Sciatic nerve (tissue), 2 donors: ENCODE data around the gene TMEM37. TPM values are rescaled to one million over a fixed set of nuclear protein-coding genes. Genes with fewer than 3 reads are reported as not detected.

Experiments
- ATAC-seq: fragments of 200-7000 bp; cut with Tn5 transposase; one replicate; pipeline ENCODE4 v1.9.1; 2020; ENCODE audit warnings: mild to moderate bottlenecking, moderate library complexity
- DNase-seq: peaks from one replicate; pipeline ENCODE4 v3.0.0-alpha.2; 2020; ENCODE audit warnings: low spot score
- intact Hi-C: fragments of 100-400 bp; cut with DNase I; formaldehyde crosslinking; loops from one replicate; pipeline ENCODE4 v1.14.2; 2022
- total RNA-seq: library from RNA; stranded (reverse); fragmentation: NEBNext Ultra II Directional; extraction: Animal tissue kit (Norgen Biotek cat#: 25700); gene quantifications from one replicate; pipeline ENCODE4 v1.2.1, GENCODE V29; 2021
- donor health status: DM: no; HTN: no; CAD: no.
- donor health status: DM: no; HTN: no; CAD: no.

TMEM37 gene
- total RNA-seq, 1 donor from 2014 or later, result 7.1 TPM

GRCh38 chr2:119415630-119416029 lies 16.0 kb upstream of the TMEM37 start:
- ATAC-seq (no peak), DNase-seq (no peak)
- intact Hi-C loops, result no loop called here

GRCh38 chr2:119416299-119416923 lies 15.2 kb upstream of the TMEM37 start:
- DNase-seq (no peak), ATAC-seq (no peak)
- intact Hi-C loops, result no loop called here

- no peak for DNase-seq
- intact Hi-C loops, result no loop called here
- no peak for ATAC-seq
These were observed 13.7 kb upstream of the TMEM37 start for GRCh38 chr2:119417908-119418307.

- intact Hi-C loops, result no loop called here
- ATAC-seq, result no peak
- DNase-seq, result no peak
These were observed 12.6 kb upstream of the TMEM37 start for GRCh38 chr2:119419065-119419464.

GRCh38 chr2:119419803-119420508 lies 11.7 kb upstream of the TMEM37 start:
- no peak for DNase-seq
- no peak for ATAC-seq
- intact Hi-C loops, result no loop called here

GRCh38 chr2:119421304-119421703 lies 10.3 kb upstream of the TMEM37 start:
- intact Hi-C loops, result no loop called here
- ATAC-seq, result no peak
- DNase-seq, result no peak

- DNase-seq, result no peak
- no peak for ATAC-seq
- intact Hi-C loops, result no loop called here
These were observed 9.9 kb upstream of the TMEM37 start for GRCh38 chr2:119421741-119422140.

GRCh38 chr2:119422360-119423107 lies 9.1 kb upstream of the TMEM37 start:
- ATAC-seq, result no peak
- intact Hi-C loops, result no loop called here
- no peak for DNase-seq

- no peak for DNase-seq
- intact Hi-C loops, result no loop called here
- no peak for ATAC-seq
These were observed 8.6 kb upstream of the TMEM37 start for GRCh38 chr2:119423108-119423444.

GRCh38 chr2:119423811-119424210 lies 7.8 kb upstream of the TMEM37 start:
- DNase-seq, result no peak
- intact Hi-C loops, result no loop called here
- no peak for ATAC-seq

GRCh38 chr2:119424284-119425118 lies 7.2 kb upstream of the TMEM37 start:
- DNase-seq (no peak), ATAC-seq (no peak)
- intact Hi-C loops, result no loop called here

GRCh38 chr2:119425119-119425405 lies 6.6 kb upstream of the TMEM37 start:
- ATAC-seq (no peak), DNase-seq (no peak)
- intact Hi-C loops, result no loop called here

GRCh38 chr2:119425620-119426395 lies 5.8 kb upstream of the TMEM37 start:
- intact Hi-C loops, result no loop called here
- no peak for DNase-seq
- ATAC-seq, result no peak

- intact Hi-C loops, result no loop called here
- DNase-seq (no peak), ATAC-seq (no peak)
These were observed 5.3 kb upstream of the TMEM37 start for GRCh38 chr2:119426396-119426675.

- intact Hi-C loops, result no loop called here
- peak; percentile 84 for ATAC-seq
- DNase-seq, result peak; percentile 83
These were observed 4.8 kb upstream of the TMEM37 start for GRCh38 chr2:119426801-119427395.

- DNase-seq (no peak), ATAC-seq (no peak)
- intact Hi-C loops, result no loop called here
These were observed 3.9 kb upstream of the TMEM37 start for GRCh38 chr2:119427756-119428155.

GRCh38 chr2:119428488-119429224 lies 3.0 kb upstream of the TMEM37 start:
- ATAC-seq (peak; percentile 12), DNase-seq (no peak)
- intact Hi-C loops, result no loop called here
